Chondrocyte (in vitro differentiated cells): ENCODE data around the gene FAM107B. TPM values are rescaled to one million over a fixed set of nuclear protein-coding genes. Genes with fewer than 3 reads are reported as not detected.

Experiments used
- DNase-seq: peaks from one replicate; pipeline ENCODE4 v3.0.0; 2021; ENCODE audit warnings: mixed read lengths, low spot score
- H3K27ac Mint-ChIP-seq: one replicate; pipeline ENCODE4 v1.8.0; 2021; ENCODE audit warnings: mild to moderate bottlenecking, moderate library complexity, mixed read lengths; ENCODE audit not compliant: unreplicated experiment
- H3K27me3 Mint-ChIP-seq: 2 replicates; pipeline ENCODE4 v1.8.0; 2021; ENCODE audit warnings: low read depth, mixed read lengths
- H3K36me3 Mint-ChIP-seq: 2 replicates; pipeline ENCODE4 v1.8.0; 2021; ENCODE audit warnings: low read depth, mixed read lengths
- H3K4me1 Mint-ChIP-seq: 2 replicates; pipeline ENCODE4 v1.8.0; 2021; ENCODE audit warnings: low read depth, mild to moderate bottlenecking, mixed read lengths
- H3K4me3 Mint-ChIP-seq: one replicate; pipeline ENCODE4 v1.8.0; 2021; ENCODE audit warnings: mild to moderate bottlenecking, moderate library complexity, mixed read lengths; ENCODE audit not compliant: unreplicated experiment
- H3K9me3 Mint-ChIP-seq: 2 replicates; pipeline ENCODE4 v1.8.0; 2021; ENCODE audit warnings: low read depth, mixed read lengths
- total RNA-seq: library from RNA; stranded (reverse); gene quantifications from 3 replicates; pipeline ENCODE4 v1.2.1, GENCODE V29; 2021
- TF ChIP-seq, protein P1 (sequence below): fragments of 200-600 bp; sonication (generic); IDR thresholded peaks from 2 replicates; pipeline ENCODE4 v1.5.0; 2021; ENCODE audit warnings: antibody characterized with exemption, mild to moderate bottlenecking, moderate library complexity

The FAM107B gene
- total RNA-seq, 1 donor from 2014 or later = 29.1 TPM

DNA sequence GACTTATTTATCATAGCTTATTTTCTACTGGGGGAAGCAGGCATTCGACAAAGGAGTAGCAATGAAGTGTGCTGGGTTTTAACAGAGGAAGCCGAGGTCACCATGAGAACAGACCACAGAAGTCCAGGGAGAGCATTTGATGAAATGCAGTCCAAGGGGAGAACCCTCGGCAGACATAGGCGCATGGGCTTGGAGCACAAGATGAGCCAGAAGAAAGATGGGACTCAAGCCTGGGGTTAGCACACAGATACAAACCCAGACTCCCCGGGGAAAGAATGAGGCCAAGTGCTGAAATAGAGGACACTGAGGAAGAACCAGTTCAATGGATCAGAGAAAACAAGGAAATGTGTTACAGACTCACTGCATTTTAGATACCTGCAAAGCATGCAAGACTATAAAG lies 209.5 kb downstream of the FAM107B start:
- Mint-ChIP-seq H3K36me3 (peaks cover 12% of the 10 kb centered on the region), H3K4me1 (peaks cover 13% of the 10 kb centered on the region), H3K27me3 (no peaks in the 10 kb centered on the region), H3K9me3 (peaks cover 3% of the 10 kb centered on the region), H3K4me3 (no peak overlapping the region), H3K27ac (no peak overlapping the region)
- DNase-seq = no peak
- TF ChIP-seq, protein P1, sequence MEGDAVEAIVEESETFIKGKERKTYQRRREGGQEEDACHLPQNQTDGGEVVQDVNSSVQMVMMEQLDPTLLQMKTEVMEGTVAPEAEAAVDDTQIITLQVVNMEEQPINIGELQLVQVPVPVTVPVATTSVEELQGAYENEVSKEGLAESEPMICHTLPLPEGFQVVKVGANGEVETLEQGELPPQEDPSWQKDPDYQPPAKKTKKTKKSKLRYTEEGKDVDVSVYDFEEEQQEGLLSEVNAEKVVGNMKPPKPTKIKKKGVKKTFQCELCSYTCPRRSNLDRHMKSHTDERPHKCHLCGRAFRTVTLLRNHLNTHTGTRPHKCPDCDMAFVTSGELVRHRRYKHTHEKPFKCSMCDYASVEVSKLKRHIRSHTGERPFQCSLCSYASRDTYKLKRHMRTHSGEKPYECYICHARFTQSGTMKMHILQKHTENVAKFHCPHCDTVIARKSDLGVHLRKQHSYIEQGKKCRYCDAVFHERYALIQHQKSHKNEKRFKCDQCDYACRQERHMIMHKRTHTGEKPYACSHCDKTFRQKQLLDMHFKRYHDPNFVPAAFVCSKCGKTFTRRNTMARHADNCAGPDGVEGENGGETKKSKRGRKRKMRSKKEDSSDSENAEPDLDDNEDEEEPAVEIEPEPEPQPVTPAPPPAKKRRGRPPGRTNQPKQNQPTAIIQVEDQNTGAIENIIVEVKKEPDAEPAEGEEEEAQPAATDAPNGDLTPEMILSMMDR = no peak

DNA sequence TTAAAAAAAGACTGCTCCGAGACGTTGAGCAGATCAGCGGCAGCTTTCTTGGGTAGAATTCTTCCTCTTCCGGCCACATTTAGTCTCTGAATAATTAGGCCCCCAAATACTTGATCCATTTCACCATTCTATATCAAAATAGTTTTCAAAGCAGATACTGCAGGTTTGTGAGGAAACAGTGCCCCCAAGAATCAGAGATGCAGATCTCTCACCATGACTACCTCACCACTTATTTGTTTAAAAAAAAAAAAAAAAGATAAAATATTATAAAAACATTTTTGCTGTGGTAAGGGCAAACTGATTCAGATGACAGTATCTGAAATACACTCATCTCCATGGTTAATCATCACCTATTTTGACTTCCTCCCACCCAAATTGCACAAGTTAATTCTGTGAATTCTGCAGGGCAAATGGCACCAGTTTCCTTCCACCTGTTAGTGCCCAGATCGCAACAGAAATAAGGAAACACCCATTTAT lies 210.4 kb downstream of the FAM107B start:
- TF ChIP-seq, protein P1 = no peak
- H3K4me1 Mint-ChIP-seq = peaks cover 17% of the 10 kb centered on the region
- no peak overlapping the region for H3K27ac Mint-ChIP-seq
- no peaks in the 10 kb centered on the region for H3K27me3 Mint-ChIP-seq
- no peak for DNase-seq
- H3K9me3 Mint-ChIP-seq = peaks cover 3% of the 10 kb centered on the region
- peaks cover 14% of the 10 kb centered on the region for H3K36me3 Mint-ChIP-seq
- no peak overlapping the region for H3K4me3 Mint-ChIP-seq

- Mint-ChIP-seq H3K9me3 (peaks cover 3% of the 10 kb centered on the region), H3K4me3 (no peak overlapping the region), H3K27me3 (no peaks in the 10 kb centered on the region), H3K27ac (no peak overlapping the region), H3K36me3 (peaks cover 14% of the 10 kb centered on the region), H3K4me1 (peaks cover 17% of the 10 kb centered on the region)
- TF ChIP-seq, protein P1 = no peak
- DNase-seq = no peak
Observed at GRCh38 chr10:14563359-14563940, 211.2 kb downstream of the FAM107B start.

- Mint-ChIP-seq H3K27ac (no peak overlapping the region), H3K9me3 (peaks cover 3% of the 10 kb centered on the region), H3K36me3 (peaks cover 14% of the 10 kb centered on the region), H3K4me1 (peaks cover 17% of the 10 kb centered on the region), H3K27me3 (no peaks in the 10 kb centered on the region), H3K4me3 (no peak overlapping the region)
- TF ChIP-seq, protein P1 = no peak
- no peak for DNase-seq
Observed at GRCh38 chr10:14563076-14563336, 211.7 kb downstream of the FAM107B start.

DNA sequence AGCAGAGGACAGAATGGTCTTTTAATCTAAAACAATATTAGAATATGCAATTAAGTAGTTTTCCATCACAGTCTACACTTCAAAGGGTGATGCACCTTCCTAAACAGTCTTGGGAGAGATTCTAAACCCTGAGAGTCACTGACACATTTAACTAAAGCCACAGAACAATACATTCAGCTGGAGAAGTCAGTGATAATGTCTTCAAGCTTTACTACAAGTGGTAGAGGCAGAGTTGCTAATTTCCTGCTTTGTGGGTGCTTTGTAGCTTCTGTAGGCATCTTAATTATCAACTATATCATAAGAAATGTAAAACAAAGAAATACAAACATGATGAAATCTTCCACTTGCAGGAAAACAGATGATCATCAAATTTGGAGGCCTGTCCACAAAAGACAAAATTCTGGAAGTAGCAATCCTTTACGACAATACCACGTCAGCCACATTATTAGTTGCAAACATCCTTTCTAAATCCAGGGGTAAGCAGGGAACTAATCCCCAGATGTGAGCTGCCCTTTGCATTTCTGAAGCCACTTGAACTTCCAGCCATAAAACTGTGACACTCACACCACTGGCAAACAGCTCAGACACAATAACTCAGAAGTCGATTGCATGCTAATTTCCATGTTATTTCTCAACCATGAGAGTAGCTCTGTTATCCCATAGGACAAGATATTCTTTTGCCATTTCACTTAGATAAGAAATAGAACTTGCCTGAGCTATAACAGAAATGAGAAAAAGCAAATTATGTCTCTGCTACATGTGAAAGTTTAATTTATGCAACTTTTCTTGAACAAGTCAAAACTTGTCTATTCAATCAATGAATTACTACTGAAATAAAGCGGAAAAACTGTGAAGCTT lies 212.2 kb downstream of the FAM107B start:
- Mint-ChIP-seq H3K27ac (no peak overlapping the region), H3K36me3 (peaks cover 13% of the 10 kb centered on the region), H3K9me3 (peaks cover 3% of the 10 kb centered on the region), H3K27me3 (no peaks in the 10 kb centered on the region), H3K4me1 (peaks cover 17% of the 10 kb centered on the region), H3K4me3 (no peak overlapping the region)
- TF ChIP-seq, protein P1 = no peak
- DNase-seq = no peak
